Activated CD4-positive, alpha-beta T cell treated with anti-CD3 and anti-CD28 coated beads, Interleukin-2, Interleukin-6, amounts not matched to agents 100 ng/mL and 50 ng/mL, durations not matched to agents 16 hours and 8 hours (primary cell): ENCODE measurements around the gene TOGARAM2.

Experiments used
- DNase-seq: peaks from one replicate; pipeline ENCODE4 v3.0.0-alpha.2; 2020

TOGARAM2 gene

DNA sequence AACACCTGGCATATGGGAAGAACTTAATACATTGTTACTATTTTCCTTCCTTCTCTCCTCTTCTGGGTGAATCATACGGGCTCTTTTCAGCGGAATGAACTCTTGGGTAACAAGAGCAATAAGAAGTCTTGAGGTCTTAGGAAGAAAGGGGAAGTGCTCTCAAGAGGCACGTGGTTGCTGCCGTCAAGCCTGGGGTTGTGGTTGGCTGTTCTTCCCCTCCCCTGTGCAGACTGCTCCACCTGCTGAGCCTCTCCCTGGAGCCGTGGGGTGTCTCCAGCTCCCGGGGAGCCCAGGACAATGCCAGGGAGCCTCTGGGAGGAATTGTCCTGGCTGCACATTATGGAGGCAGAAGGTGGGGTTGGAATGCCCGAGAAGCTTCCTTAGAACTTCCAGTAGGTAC lies 19.4 kb downstream of the TOGARAM2 start:
- DNase-seq: no peak

DNA sequence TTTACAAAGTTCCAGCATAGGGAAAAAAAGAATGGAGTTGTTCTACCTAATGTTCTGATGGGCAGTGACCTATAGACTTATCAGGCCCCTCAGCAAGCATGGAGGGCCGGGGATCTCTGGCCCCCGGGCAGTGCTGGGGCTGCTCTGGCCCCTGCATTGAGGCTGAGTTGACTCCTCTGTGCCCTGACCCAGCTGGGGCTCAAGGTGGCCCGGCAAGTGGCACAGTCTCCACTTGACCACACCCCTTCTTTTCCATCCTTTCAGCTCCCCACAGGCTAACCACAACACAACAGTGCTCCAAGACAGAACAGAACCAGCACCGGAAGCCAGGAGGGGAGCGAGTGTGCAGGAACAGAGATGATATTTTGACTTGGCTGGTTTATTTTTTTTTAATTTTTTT lies 19.9 kb downstream of the TOGARAM2 start:
- DNase-seq: no peak

DNA sequence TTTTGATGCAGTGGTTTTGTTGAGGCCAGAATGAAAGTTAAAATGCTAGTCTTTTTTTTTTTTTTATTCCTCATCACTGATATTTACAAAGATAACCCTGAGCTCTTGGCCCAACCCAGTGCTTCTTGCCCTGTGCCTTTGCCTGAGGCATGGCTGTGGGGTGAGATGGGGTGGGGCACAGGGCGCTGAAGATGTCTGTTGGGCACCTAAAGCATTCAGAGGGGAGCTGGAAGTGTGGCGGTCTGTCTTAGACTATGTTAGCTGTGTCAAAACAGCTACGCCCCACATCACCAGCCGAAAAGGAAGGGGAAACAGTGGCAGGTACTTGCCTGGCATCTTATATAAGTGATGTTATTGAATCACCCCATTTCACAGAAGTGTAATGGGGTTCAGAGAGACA lies 20.7 kb downstream of the TOGARAM2 start:
- no peak for DNase-seq

DNA sequence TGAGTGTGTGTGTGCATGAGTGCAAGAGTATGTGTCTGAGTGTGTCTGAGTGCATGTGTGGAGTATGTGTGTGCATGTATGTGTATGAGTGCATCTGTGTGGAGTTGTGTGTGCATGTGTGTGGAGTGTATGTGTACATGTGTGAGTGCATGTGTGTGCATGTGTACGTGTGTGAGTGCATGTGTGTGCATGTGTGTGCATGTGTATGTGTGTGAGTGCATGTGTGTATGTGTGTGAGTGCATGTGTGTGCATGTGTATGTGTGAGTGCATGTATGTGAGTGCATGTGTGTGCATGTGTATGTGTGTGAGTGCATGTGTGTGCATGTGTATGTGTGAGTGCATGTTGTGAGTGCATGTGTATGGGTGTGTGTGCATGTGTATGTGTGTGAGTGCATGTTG lies 23.7 kb downstream of the TOGARAM2 start:
- DNase-seq: no peak

DNA sequence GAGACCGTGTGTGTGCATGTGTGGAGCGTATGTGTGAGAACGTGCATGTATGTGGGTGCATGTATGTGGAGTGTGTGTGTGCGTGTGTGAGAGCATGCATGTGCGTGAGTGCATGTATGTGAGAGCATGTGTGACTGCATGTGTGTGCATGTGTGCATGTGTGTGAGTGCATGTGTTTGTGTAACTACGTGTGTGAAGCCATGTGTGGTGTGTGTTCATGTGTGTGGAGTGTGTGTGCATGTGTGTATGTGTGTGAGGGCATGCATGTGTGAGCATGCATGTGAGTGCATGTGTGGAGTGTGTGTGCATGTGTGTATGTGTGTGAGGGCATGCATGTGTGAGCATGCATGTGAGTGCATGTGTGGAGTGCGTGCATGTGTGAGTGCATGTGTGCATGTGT lies 24.2 kb downstream of the TOGARAM2 start:
- DNase-seq: no peak

DNA sequence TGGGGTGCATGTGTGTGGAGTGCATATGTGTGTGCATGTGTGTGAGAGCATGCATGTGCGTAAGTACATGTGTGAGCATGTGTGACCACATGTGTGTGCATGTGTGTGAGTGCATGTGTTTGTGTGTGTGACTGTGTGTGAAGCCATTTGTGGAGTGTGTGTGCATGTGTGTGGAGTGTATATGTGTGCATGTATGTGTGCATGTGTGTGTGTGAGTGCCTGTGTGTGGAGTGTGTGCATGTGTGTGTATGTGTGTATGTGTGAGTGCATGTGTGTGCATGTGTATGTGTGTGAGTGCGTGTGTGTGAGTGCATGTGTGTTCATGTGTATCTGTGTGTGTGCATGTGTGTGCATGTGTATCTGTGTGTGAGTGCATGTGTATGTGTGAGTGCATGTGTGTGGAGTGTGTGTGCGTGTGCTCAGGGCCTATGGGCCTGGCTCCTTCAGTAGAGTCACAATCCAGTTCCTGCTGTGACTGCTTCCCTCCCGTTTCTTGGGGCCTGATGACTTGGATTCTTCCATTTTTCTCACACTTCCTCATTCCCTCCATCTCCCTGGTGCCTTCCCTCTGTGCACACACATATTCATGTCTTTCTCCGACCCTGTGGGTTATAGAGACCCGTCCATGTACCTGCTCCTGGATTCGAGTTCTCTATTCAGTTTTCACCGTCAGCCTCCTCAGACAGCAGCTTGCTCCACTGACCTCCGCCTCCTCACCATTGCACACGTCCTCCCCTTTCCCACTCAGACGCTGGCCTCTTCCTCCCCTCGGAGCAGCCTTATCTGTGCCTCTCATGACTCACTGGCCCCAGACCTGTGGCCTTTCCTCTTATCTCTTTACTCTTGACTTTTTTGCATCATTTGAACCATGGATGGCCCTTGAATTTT lies 25.2 kb downstream of the TOGARAM2 start:
- DNase-seq: no peak

DNA sequence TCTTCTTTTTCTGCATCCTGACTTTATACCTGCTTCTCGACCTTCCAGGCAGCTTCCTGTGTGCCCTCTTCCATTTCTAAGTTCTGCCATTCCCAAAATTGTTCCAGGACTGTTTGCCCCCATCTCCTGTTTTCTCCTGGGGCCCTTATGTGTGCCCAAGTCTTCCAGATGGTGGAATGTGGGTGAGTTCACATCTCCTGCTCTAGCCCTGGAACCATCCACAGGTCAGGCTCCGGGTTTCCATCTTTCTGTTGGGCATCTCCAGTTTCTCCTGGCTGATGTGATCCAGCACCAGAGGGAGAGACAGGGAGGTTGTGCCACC lies 25.8 kb downstream of the TOGARAM2 start:
- DNase-seq: no peak

DNA sequence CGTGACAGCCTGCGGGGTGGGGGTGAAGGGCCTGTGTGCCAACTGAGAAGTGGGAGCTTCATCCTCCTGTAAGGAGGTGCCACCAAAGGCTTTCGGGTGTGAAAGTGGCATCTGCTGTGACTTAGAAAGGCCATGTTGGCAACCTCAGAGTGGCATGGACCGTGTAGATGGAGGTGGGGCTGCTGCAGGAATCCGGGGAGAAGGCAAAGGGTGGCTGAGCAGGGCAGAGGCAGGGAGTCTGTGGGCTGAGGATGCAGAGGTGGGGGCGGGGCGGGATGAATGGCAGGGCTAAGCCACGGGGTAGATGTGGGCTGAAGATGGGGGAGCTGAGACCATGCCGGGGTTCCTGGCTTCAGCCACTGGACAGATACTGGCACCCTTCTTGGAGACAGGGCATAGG lies 28.2 kb downstream of the TOGARAM2 start:
- no peak for DNase-seq

DNA sequence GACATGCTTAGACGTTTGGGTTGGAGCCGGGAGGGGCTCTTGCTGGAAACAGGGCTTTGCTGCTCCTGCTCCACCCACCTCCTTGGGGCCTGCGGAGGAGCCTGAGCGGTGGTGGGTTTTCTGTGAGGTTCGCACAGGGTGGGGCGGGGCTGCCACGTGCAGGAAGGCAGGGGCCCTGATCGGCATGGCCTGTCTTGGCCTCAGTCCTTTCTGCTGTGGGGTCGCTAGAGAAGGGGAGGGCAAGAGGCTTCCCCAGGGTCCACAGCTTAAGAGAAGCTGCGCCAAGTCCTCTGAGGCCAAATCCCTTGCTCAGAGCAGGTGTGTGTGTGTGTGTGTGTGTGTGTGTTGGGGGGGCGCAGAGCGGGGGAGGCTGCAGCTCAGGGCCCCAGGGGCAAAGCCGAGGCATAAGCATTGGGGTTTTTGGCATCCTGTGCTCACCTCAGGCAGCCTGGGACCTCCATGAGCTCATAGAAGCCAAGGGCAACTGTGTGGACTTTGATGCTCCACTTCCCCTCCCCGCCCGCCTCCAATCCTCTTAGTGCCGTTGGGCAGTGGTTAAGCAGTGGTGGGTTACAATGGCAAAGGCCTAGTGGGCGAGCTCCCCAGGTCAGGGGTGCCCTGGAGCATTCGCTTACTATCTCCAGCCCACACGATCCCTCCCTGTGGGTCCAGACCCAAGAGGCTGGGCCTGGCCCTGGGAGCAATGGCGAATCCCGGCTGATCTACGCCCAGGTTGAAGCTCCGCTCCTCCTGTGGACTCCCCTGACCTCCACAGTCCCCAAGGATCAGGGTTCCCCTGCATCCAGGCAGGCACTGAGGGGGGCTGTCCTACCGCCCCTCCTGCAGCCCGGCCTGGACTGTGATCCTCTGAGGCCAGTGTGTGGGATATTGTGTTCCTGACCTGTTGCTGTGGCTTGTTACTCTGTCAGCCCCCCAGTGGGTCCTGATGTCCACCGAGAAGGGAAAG lies 28.9 kb downstream of the TOGARAM2 start:
- DNase-seq: no peak

DNA sequence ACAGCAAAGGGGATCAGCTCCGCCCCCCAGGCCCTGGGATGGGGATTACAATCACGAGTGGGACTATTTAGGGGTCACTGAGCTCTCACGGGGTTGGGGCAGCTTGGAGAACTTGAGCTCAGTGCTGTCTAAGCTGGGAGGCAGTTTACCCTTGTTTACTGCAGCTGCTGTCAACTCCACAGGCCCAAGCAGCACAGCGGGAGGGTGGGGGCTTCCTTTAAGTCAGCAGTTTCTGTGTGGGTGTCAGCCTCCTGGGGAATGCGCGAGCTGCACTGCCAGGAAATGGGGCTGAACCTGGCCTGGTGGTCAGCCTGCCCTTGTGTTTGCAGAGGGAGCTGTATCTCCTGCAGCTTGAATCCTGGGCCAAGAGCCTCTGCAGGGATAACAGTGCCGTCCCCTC lies 29.8 kb downstream of the TOGARAM2 start:
- DNase-seq: peak; percentile 44

DNA sequence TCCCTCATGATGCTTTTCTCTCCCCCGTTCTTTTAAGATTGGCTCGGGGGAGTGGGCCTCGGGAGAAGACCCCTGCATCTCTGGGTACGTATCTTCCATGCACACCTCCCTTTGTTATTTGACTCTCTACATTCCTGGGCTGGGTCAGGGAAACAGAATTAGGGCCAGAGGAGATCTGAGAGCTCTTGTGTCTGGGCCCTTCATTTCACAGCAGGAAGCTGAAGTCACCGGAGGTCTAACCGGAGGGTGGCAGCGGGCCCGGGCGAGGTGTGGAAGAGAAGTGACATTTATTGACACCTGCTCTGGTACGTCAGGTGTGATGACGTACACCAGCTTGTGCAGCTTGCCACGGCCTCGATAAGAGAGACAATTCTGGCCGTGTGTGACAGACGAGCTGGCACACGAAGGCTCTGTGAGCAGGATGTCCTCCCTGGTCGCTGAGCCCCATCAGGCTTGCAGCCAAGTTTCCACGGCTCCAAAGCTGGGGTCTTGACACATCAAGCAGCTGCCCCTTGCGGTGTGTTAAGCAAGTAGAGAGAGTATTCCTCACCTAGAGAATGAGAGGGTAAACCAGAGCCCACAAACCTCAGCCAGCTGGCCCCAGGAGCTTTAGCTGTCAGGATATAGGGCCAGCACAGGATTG lies 30.4 kb downstream of the TOGARAM2 start:
- peak; percentile 40 for DNase-seq

DNA sequence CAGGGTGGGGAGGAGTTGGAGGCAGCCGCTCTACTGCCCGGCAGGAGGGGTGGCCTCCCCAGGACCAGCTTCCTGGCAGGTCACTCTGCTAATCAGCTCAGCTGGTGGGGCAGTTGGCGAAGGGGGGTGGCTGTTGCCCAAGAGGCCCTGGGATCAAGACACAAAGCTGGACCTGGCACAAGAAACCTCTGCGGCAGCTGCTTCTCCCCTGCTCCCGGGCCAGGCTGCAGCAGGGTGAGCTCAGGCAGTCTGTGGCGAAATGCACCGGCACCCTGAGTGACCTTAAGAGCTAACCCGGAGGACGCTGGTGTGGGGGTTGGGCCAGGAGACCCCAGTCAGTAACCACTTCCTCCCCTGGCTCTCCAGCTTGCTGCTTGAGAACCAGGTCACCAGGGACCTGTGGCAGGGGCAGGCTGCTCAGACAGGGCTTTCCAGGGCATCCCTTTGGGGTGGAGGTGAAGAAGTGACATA lies 31.1 kb downstream of the TOGARAM2 start:
- peak; percentile 45 for DNase-seq

DNA sequence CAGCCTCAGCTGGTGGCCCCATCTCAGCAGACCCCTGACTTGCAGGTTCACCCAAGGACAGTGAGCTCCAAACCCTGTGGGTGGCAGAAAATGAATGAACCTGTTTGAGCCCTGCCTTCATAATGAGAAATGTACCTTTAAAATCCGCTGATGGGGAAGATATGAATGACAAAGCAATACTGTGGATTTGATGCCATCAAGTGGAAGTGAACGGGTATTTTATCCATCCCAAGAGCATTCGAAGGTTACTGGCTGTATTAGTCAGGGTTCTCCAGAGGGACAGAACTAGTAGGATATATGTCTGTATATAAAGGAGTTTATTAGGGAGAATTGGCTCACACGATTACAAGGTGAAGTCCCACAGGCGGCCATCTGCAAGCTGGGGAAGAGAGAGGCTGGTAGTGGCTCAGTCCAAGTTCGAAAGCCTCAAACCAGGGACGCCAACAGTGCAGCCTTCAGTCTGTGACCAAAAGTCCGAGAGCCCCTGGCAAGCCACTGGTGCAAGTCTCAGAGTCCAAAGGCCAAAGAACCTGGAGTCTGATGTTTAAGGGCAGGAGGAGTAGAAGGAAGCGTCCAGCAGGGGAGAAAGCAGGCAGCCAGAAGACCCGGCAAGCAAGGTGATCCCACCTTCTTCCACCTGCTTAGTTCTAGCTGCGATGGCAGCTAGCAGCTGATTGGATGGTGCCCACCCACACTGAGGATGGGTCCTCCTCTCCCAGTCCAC lies 32.1 kb downstream of the TOGARAM2 start:
- no peak for DNase-seq

DNA sequence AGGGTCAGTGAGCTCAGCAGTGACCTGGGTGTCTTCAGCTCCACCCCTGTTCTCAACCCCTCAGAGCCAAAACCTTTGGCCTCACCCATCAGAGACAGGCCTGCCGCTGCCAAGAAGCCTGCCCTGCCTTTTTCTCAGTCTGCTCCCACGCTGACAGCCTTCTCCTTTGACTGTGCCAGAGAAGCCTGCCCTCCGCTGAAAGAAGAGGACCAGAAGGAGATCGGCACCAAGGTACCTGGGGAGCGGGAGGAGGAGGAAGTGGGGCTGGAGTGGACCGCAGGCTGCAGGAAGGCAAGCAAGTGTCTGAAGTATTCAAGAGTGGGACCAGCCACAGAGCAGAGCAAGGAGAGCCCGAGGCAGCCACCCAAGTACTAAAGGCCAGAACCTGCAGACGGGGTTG lies 33.2 kb downstream of the TOGARAM2 start:
- DNase-seq: peak; percentile 36

DNA sequence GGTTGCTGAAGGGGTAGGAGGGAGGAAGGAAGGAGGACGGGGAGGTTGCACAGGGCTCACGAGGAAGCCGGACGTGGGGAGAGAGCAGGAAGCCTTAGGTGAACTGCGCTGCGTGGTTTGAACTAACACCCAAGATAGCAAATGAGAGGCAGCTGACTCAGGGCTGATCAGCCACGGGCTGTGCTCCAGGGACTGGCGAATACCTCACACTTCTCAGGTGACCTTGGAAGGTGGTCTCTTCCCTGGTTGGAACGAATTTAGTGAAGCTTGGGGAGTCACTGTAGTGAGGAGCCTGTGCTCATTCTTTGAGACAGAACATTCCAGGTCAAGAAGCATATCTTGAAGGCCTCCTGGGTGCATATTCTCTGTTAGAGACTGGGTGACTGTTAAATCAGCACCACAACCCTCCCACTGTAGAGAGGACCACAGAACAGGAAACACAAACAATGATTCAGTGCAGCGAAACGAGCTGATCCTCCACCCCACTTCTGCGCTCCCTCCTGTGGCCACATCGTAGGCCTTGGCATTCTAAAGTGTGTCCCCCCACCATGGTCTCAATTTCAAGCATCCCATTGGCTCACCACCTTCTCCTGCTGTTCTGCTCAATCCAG lies 33.8 kb downstream of the TOGARAM2 start:
- peak; percentile 79 for DNase-seq

DNA sequence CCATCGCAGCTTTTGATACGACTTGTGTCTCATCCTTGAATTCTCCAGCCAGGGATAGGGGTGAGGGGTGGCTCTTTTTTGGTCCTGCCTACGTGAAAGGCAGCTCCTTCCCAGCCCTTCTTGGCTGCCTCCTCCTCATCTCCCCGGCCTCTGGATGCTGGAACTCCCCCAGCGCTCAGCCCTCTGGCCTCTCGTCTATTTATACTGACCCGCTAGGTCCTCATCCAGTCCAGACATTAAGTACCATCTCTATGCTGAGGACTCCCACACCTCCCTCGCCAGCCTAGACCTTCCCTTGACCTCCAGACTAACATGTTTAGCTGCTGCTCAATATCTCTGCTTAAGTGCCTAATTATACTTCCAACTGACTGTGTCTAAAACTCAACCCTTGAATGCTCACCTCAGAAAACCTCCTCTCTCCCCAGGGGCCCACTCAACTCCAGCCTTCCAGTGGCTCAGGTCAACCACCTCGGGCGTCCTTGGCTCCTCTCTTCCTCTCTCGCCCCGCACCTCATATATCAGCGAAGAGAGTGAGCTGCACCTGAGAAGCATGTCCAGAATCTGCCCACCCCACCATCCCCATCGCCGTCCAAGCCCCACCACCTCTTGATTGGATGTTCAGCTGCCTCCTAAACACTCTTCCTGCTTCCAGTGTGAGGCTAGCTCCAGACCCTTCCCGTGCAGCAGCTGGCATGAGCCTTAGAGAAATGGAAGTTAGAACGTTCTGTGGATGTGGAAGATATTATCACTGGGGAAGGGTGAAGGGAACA lies 34.8 kb downstream of the TOGARAM2 start:
- no peak for DNase-seq

DNA sequence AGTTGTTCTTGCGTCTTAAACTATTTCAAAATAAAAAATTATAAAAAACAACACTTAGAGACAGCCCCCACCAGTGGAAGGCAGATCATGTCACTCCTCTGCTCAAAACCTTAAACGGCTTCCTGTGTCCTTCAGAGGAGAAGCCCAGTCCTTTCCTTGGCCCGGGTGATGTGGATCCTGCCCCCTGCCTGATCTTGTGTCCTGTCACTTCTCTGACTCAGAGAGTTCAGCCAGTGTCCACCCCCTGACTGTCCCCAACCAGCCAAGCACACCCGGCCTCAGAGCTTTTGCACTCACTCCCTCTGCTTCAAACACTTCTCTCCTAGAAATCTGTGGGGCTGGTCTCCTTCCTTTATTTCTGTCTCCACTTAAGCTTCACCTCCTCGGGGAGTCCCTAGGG lies 35.4 kb downstream of the TOGARAM2 start:
- no peak for DNase-seq

DNA sequence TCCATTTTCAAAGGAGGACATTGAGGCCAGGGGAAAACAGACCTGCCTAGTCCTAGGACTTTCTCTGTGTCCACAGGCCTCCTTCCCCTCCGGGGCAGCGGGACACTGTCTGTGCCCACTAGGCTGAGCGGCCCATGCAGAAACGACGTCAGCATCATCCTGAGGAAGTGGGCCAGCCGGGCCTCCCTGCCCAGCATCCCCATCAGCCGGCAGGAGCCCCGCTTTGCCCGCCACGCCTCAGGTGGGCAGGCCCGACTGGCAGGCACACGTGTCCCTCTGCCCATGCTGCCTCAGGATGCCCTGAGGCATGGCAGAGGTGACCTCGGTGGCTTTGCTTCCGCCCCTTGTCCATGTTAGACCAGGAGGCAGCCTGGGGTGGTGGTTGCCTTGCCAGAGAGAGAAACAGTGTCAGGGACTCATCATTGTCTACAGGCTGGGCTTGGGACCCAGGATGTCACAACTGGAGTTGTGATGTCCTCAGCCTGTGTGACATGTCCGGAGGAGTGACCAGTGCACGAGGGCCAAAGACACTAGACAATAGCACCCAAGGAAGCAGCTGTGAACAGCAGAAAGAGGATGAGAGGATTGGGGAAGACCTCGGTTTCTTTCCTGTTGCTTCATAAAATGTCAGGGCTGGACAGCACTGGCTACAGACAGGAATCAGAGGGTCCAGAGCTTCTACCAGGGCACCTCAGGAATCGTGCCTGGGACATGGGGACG lies 36.8 kb downstream of the TOGARAM2 start:
- DNase-seq: no peak

DNA sequence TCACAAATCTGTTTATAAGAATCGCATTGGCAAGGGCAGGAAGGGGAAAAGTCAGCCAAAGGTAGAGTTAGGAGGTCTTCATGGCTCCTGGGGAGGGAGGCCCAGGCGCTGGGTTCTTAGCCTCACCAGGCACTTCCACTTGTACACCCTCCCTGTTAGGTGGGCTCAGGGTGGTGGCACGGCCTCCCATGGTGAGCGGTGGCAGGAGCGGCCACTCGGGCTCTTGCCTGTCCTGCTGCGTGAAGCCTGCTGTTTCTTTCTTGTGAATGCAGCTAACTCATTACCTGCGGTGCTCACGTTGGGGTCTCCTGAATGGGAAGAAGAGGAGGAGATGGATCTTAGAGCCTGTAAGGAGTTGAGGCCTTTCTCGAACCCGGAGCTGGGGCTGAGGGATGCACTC lies 40.8 kb downstream of the TOGARAM2 start:
- no peak for DNase-seq

DNA sequence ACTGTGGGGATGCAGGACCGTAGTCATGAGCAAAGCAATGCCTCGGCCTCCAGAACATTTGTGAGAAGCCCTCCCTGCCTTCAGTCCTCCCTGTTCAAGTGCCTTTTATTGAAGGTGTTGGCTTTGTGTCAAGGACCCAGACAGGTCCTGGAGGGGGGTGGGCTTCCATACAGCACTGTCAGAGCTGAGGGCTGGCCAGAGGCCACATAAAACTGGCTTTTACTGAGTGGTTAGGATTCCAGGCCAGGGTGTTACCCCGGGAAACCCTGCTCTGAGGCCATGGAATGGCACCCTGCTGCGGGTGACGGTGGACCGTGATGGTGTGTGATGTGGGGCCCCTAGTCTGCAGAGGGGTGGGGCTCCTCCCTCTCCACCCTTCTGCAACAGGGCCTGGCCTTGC lies 41.6 kb downstream of the TOGARAM2 start:
- DNase-seq: no peak

DNA sequence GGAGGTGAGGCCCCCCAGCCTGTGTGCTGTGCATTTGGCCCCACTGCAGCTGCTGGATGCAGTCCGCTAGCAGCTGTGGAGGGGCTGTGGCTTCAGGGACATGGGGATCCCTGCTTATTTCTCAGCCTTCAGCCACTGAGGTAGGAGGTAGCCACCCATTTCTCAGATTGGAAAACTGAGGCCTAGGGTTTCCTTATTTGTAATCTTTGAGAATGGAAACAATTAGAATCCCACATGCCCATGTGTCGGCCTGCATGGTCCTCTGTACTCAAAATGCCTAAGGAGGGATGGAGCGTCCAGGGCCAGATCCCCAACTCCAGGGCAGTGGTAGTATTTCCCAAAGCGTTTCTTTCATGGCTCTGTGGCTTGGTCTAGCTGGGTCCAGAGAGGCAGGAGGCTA lies 42.1 kb downstream of the TOGARAM2 start:
- no peak for DNase-seq
